Stimulated activated CD4-positive, alpha-beta T cell treated with anti-CD3 and anti-CD28 coated beads, Interleukin-4, amount 100 ng/mL, for 24 hours (primary cell): ENCODE results near the gene KRT2.

Source experiments
- DNase-seq: peaks from one replicate; pipeline ENCODE4 v3.0.0-alpha.2; 2020

KRT2 gene

DNA sequence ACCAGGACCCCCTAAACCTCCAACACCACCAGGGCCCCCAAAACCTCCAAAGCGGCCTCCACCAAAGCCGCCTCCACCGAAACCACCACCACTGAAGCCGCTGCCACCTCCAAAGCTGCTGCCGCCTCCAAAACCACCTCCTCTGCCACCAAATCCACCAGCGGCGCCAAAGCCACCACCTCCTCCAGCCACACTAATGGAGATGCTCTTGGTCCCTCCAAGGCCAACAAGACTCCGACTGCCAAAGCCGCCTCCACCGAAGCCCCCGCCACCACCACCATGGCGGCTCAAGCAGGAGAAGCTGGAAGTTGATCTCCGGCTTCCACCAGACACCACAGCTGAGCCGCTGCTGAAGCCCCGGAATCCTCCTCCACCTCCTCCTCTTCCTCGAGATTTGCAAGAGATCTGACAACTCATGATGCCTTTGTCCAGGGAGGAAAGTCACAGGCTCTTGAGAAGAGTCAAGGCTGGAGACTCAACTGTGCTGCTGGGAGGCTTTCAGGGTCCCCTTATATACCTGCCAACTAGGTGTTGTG is at the start of gene KRT2:
Gene KRT2, minus strand, starts transcription at position 486 of the 536 bp plus-strand sequence. Its CDS starts 69 bp downstream, at position 417.
- DNase-seq: no peak

- no peak for DNase-seq
These were observed 49.3 kb upstream of the KRT2 start for GRCh38 chr12:52701281-52701680.

- no peak for DNase-seq
These were observed 47.9 kb upstream of the KRT2 start for GRCh38 chr12:52699960-52700359.

- DNase-seq: no peak
These were observed 47.4 kb upstream of the KRT2 start for GRCh38 chr12:52699373-52699772.

DNA sequence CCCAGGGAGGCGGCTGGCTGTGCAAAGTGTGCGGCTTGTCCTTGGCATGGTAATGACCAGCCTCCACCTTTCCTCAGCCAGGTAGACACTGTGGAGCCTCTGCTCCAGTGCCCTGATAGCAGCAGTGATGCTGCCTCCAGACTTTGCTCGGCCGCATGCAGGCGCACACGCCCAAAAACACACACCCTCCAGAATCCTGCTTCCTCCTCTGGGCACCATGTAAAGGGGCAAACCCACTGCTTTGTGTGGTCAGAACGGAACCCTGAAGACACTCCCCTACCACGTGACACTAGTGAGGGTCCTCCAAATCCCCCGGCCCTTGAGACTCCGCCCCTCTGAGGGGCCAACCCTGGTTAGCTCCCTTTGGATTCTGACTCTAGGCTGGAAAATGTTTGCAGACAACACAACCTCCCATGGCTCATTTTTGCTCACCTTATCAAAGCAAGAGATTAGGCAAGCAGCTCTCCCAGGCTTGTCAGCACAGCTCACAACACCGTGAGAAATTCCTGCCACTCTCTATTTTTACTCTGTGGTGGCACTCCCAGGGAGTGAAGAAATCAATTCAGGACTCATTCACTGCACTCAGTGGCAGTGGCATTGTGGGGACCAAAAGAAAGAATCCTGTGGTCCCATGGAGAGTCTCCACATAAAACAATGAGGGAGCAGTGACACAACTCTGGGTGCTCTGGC is 46.8 kb upstream of the KRT2 start:
- DNase-seq: no peak

DNA sequence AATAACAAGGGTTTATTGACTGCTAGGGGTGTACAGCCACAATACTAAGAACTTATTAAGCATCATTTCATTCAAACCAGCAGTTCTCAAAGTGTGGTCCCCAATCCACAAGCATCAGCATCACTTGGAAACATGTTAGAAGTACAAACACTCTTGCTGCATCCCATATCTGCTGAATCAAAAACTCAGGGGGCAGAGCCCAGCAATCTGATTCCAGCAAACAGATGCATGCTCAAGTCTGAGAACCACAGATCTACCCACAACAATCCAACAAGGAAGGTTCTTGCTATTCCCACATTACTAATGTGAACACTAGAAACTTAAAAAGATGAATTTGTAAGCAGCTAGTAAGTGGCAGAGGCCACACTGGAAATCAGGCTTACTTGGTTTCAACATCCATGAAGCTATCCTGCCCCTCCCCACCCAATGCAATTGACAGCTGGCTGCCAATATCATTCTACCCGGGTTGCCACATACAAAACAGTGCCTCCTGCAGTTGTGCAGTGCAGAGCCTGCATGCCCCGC is 45.1 kb upstream of the KRT2 start:
- no peak for DNase-seq

DNA sequence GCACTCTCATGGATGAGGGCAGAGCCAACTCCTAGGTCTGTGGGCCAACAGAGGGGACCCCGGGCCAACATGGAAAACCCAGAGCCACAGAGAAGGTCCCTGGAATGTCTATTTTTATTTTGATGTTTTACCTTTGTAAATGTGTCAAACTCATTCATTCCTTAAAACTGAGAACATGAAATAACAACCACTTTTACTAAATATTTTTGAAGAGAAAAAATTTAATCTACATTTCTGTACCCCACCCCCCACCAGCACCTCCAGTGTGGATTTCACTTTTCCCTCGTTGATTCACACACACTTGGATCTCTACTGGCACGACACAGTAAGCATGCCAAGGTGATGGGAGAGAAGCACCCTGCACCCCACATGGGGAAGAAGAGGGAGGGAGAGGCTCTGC is 44.6 kb upstream of the KRT2 start:
- DNase-seq: no peak

DNA sequence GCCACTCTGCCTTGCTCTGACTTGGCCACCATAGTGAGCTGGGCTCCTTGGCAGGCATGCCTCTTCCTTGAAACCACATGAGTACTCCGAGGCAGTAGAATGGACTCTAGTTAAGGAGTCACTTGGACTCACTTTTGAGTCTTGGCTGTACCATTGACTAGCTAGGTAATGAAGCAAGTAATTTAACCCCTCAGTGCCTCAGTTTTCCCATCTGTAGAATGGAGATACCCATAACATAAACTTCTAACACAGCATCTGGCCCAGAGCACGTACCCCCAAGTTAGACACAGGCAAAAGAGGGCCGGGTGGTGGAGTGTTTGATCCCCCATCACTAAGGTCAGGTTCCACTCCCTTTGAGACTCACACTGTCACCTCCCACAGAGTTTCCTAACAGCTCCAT is 43.0 kb upstream of the KRT2 start:
- DNase-seq: no peak

GRCh38 chr12:52694151-52694550 is 42.1 kb upstream of the KRT2 start:
- DNase-seq: no peak

GRCh38 chr12:52693261-52693660 is 41.2 kb upstream of the KRT2 start:
- DNase-seq: no peak

GRCh38 chr12:52692254-52692653 is 40.2 kb upstream of the KRT2 start:
- no peak for DNase-seq

- DNase-seq: no peak
These were observed 39.8 kb upstream of the KRT2 start for GRCh38 chr12:52691841-52692150.

- peak; percentile 54 for DNase-seq
These were observed 39.2 kb upstream of the KRT2 start for GRCh38 chr12:52691076-52691840.

DNA sequence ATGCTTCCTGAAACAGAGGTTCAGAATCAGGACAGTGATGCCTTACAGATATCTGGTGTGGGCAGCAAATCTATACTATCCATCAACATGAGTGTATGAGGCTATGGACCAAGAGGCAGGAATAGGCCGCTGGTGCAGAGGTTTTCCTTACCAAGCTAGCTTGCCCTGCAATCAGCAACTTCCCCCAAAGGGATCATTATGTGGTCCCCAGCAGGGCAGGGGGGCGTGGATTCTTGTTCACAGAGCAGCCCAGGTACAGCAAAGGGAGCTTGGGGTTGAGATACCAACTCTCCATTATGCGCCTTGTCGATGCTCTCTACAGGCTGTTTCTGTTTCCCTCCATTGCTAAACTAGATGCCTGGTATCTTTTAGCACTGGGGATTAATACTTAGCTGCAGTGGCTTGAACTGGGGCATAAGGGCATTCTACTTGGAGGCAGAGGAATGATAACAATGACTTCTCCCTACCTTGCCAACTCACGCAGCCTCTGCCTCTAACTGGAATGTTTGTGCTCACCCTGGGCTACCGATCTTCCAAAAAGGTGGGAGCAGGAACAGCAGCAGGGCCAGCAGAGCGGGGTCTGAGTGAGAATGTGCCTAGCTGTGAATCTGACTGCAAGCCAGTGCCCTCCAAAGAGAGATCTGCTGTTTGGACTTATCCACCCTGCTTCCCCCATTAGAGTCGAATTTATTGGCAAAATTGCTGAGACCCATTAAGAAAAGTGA is 38.5 kb upstream of the KRT2 start:
- no peak for DNase-seq

DNA sequence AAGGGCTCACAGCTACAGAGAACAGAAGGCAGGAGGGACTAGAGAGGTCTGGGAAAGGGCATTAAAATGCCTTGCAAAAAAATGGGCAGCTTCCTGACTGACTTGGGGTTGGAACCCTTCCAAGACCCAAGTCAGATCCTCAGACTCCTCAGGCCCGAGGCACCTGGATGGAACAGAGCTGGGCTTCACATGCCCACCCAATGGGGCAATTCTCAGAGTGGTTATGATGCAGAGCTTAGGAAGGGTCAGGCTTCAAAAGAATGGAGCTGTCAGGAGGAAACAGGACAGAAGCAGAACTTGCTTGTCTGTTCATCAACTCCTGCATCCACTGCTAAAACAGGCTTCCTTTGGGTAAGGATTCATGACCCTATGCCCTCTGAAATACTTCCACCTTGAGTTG is 37.9 kb upstream of the KRT2 start:
- DNase-seq: no peak

- DNase-seq: no peak
These were observed 37.2 kb upstream of the KRT2 start for GRCh38 chr12:52689239-52689638.

GRCh38 chr12:52688481-52688880 is 36.5 kb upstream of the KRT2 start:
- no peak for DNase-seq

DNA sequence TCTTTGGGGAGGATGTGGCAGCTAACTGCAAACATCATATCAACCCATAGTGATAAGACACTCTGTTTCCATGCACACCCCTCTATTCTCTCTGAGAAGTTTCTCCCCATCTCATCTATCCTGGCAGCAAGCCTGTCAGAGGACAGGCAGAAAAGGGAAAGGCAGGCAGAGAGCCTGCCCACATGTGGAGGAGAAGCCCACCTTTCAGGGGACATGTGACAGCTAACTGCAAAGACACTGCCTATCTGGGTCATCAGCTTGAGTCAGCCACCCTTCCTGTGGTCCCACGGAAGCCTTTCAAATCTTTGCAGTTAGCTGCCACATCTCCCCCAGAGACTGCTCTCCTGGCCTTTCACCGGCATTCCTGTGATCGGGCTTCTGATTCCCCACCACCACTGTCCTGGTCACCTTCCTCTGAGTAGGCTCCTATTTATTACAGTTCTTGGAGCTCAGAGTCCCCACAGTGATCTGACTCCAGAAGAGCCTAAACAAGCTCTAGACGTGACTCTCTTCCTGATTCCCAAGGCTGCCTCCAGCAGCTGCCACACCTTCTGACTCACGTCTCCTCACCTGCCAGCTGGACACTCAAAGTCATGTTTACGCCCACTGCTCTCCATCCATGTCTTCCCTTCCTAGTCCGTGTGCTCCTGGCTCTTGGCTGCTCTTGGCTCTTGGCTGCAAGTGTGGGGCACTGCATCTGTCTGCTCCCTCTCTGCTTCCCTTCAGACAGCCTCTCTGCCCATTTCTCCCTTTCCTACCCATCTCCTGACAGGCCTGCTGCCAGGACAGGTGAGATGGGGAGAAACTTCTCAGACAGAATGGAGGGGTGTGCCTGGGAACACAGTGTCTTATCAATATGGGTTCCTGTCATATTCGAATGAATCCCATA is 35.7 kb upstream of the KRT2 start:
- no peak for DNase-seq

DNA sequence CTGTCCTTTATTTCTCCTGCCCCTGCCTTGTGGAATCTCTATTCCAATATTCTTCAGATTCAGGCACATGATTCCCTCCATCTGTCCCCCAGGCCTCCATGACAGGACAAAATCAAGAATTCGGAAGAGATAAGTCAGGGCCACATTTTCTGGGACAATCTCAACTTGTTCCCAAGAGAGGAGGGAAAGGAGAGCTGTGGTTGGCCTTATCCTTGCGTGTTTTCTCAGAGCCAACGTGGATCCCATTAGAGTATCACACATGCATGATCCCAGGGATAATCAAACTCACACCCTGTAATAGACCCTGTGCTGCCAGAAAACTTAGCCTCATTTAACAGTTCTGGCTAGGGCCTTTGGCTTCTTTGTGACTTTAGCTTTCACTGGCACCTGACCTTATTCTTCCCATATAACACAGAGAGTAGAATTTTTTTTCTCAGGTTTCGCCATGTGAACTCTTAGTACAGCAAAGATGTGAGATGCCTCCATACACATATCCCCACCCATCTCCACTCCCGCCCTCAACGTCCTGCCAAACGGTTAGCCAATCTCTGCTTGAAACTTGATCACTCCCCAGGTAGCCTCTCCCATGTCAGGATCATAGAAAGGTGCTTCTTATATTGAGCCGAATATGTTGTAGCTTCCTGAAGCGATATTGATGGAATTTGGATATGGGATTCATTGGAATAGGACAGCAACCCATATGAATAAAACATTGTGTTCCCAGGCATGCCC is 34.9 kb upstream of the KRT2 start:
- no peak for DNase-seq

- DNase-seq: no peak
These were observed 34.1 kb upstream of the KRT2 start for GRCh38 chr12:52686063-52686462.

GRCh38 chr12:52685406-52685890 is 33.4 kb upstream of the KRT2 start:
- DNase-seq: no peak

- DNase-seq: no peak
These were observed 32.4 kb upstream of the KRT2 start for GRCh38 chr12:52684431-52684830.
